Neural progenitor cell (in vitro differentiated cells): ENCODE data around the gene HSPB3. TPM values are rescaled to one million over a fixed set of nuclear protein-coding genes. Genes with fewer than 3 reads are reported as not detected.

ENCODE experiments used
- DNase-seq: peaks from one replicate; pipeline ENCODE4 v3.0.0-alpha.2; 2016; ENCODE audit warnings: low spot score
- H2AFZ ChIP-seq: fragments of 200-600 bp; sonication (generic); replicated peaks from 2 replicates; pipeline ENCODE4 v1.6.1; 2016; ENCODE audit warnings: antibody characterized with exemption
- H3F3A ChIP-seq: fragments of 200-600 bp; sonication (generic); 2 replicates; pipeline ENCODE4 v1.6.1; 2016; ENCODE audit warnings: antibody characterized with exemption, low read depth
- H3K27ac ChIP-seq: fragments of 200-600 bp; sonication (generic); 2 replicates; pipeline ENCODE4 v1.5.1; 2016; ENCODE audit warnings: mild to moderate bottlenecking
- H3K27me3 ChIP-seq: fragments of 200-600 bp; sonication (generic); 2 replicates; pipeline ENCODE4 v1.6.1; 2016; ENCODE audit warnings: mild to moderate bottlenecking, moderate library complexity
- H3K36me3 ChIP-seq: fragments of 200-600 bp; sonication (generic); 2 replicates; pipeline ENCODE4 v1.5.1; 2016
- H3K4me1 ChIP-seq: fragments of 200-600 bp; sonication (generic); 2 replicates; pipeline ENCODE4 v1.6.1; 2016; ENCODE audit warnings: mixed run types
- H3K4me2 ChIP-seq: fragments of 200-600 bp; sonication (generic); 2 replicates; pipeline ENCODE4 v1.6.1; 2016
- H3K4me3 ChIP-seq: fragments of 200-600 bp; sonication (generic); 2 replicates; pipeline ENCODE4 v1.5.1; 2016
- H3K79me2 ChIP-seq: fragments of 200-600 bp; sonication (generic); 2 replicates; pipeline ENCODE4 v1.6.1; 2016; ENCODE audit warnings: low read depth
- H3K9ac ChIP-seq: fragments of 200-600 bp; sonication (generic); 2 replicates; pipeline ENCODE4 v1.6.1; 2016
- H3K9me3 ChIP-seq: fragments of 200-600 bp; sonication (generic); 2 replicates; pipeline ENCODE4 v1.5.1; 2016; ENCODE audit warnings: low read depth
- H4K20me1 ChIP-seq: fragments of 200-600 bp; sonication (generic); 2 replicates; pipeline ENCODE4 v1.6.1; 2016; ENCODE audit warnings: low read depth
- H3K27ac Mint-ChIP-seq: 3 replicates; pipeline ENCODE4 v1.8.0; 2021; ENCODE audit warnings: mixed read lengths
- H3K27me3 Mint-ChIP-seq: 2 replicates; pipeline ENCODE4 v1.8.0; 2022; ENCODE audit warnings: low read depth, mild to moderate bottlenecking, inconsistent platforms, moderate library complexity, mixed read lengths; ENCODE audit not compliant: insufficient read depth
- H3K36me3 Mint-ChIP-seq: 3 replicates; pipeline ENCODE4 v1.8.0; 2021; ENCODE audit warnings: mixed read lengths
- H3K4me1 Mint-ChIP-seq: 3 replicates; pipeline ENCODE4 v1.8.0; 2021; ENCODE audit warnings: mixed read lengths
- H3K4me3 Mint-ChIP-seq: 3 replicates; pipeline ENCODE4 v1.8.0; 2021; ENCODE audit warnings: mild to moderate bottlenecking, moderate library complexity, mixed read lengths
- H3K9me3 Mint-ChIP-seq: 3 replicates; pipeline ENCODE4 v1.8.0; 2020; ENCODE audit warnings: mixed read lengths
- EZH2 ChIP-seq: fragments of 200-600 bp; sonication (generic); IDR thresholded peaks from 2 replicates; pipeline ENCODE4 v1.6.1; 2017; ENCODE audit warnings: antibody characterized with exemption, mild to moderate bottlenecking, moderate library complexity
- EZH2phosphoT487 ChIP-seq: fragments of 200-600 bp; sonication (generic); IDR thresholded peaks from 2 replicates; pipeline ENCODE4 v1.6.1; 2017; ENCODE audit warnings: antibody characterized with exemption
- total RNA-seq: library from RNA; depleted of rRNA; stranded (reverse); fragments of >200 nt; gene quantifications from 2 replicates; pipeline ENCODE4 v1.2.3, GENCODE V29; 2015; ENCODE audit warnings: low replicate concordance
- TF ChIP-seq, protein P1 (sequence below): fragments of 200-600 bp; sonication (generic); IDR thresholded peaks from 2 replicates; pipeline ENCODE4 v1.5.1; 2017; ENCODE audit warnings: antibody characterized with exemption, mild to moderate bottlenecking

Gene HSPB3
- total RNA-seq, 1 donor from 2014 or later: not detected

DNA sequence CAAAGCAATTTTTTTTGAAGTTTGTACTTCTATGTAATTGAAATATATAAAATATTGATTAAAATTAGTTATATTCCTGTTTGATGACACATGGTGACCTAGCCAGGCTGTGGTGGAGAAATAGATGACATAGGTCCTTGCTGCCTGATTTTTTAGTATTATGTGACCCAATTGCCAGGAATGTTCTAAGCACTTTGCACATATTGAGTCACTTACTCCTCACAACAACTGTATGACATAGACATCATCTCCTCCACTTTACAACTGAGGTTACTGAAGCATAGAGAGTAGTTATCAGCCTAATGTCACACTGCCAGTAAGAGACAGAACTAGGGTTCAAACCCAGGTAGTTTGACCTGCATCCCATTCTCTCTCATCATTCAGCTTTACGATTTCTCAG lies 35.8 kb downstream of the HSPB3 start:
- Histone ChIP-seq H3K27ac (no peak overlapping the region), H2AFZ (no peak overlapping the region), H3K9me3 (no peaks in the 10 kb centered on the region), H3K9ac (no peak overlapping the region), H3K4me3 (no peak overlapping the region), H4K20me1 (no peaks in the 10 kb centered on the region), H3K4me1 (no peaks in the 10 kb centered on the region), H3K27me3 (no peaks in the 10 kb centered on the region), H3K79me2 (no peaks in the 10 kb centered on the region), H3F3A (no peaks in the 10 kb centered on the region), H3K4me2 (no peak overlapping the region), H3K36me3 (no peaks in the 10 kb centered on the region)
- DNase-seq: no peak
- no peak for TF ChIP-seq EZH2phosphoT487
- TF ChIP-seq, protein P1, sequence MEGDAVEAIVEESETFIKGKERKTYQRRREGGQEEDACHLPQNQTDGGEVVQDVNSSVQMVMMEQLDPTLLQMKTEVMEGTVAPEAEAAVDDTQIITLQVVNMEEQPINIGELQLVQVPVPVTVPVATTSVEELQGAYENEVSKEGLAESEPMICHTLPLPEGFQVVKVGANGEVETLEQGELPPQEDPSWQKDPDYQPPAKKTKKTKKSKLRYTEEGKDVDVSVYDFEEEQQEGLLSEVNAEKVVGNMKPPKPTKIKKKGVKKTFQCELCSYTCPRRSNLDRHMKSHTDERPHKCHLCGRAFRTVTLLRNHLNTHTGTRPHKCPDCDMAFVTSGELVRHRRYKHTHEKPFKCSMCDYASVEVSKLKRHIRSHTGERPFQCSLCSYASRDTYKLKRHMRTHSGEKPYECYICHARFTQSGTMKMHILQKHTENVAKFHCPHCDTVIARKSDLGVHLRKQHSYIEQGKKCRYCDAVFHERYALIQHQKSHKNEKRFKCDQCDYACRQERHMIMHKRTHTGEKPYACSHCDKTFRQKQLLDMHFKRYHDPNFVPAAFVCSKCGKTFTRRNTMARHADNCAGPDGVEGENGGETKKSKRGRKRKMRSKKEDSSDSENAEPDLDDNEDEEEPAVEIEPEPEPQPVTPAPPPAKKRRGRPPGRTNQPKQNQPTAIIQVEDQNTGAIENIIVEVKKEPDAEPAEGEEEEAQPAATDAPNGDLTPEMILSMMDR: no peak
- no peak for TF ChIP-seq EZH2
- H3K27ac Mint-ChIP-seq: no peak overlapping the region
- no peaks in the 10 kb centered on the region for H3K4me1 Mint-ChIP-seq
- no peaks in the 10 kb centered on the region for H3K27me3 Mint-ChIP-seq
- H3K36me3 Mint-ChIP-seq: no peaks in the 10 kb centered on the region
- no peaks in the 10 kb centered on the region for H3K9me3 Mint-ChIP-seq
- no peak overlapping the region for H3K4me3 Mint-ChIP-seq

DNA sequence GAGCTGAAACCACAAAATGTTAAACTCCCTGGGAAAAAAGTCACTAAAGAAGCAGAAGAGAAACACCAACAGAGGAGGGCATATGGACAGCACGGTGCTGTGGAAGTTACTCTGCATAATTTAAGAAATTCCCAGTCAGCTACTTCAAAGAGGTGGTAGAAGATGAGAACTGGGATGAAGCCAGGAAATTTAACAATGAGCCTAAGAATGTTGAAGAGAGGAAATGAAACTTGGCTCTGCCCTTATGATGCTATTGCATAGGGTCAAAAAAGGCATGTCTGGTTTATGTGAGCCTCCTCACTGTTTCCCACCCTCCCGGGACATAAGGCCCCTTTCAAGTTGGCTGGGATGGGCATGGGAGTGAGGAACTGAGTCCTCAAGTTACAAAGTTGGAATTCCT lies 36.7 kb downstream of the HSPB3 start:
- Histone ChIP-seq H4K20me1 (no peaks in the 10 kb centered on the region), H3K79me2 (no peaks in the 10 kb centered on the region)

DNA sequence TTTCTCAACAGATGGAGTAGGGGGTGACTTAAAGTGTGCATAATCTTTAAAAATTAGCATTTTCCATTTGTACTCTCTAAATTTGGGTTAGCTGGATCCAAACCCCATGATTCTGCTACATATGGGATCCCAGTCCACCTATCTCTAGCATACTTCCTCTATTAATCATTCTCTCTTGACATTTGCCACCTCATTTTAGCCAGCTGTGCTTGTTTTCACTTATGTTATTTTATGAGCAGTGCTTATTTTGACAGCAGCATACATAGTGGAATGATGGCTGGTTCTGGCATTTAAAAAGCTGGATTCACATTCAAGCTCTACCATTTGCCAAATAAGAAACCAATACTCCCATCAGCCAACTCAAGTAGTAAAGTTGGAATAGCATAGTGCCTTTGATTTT lies 39.5 kb downstream of the HSPB3 start:
- DNase-seq: no peak
- Histone ChIP-seq H4K20me1 (no peaks in the 10 kb centered on the region), H3K36me3 (no peaks in the 10 kb centered on the region), H3K9ac (no peak overlapping the region), H3K27me3 (no peaks in the 10 kb centered on the region), H3F3A (no peaks in the 10 kb centered on the region), H3K27ac (no peak overlapping the region), H3K4me1 (no peaks in the 10 kb centered on the region), H3K9me3 (no peaks in the 10 kb centered on the region), H3K79me2 (no peaks in the 10 kb centered on the region), H3K4me2 (no peak overlapping the region), H3K4me3 (no peak overlapping the region), H2AFZ (no peak overlapping the region)
- TF ChIP-seq, protein P1: no peak
- TF ChIP-seq EZH2 (no peak), EZH2phosphoT487 (no peak)
- Mint-ChIP-seq H3K36me3 (no peaks in the 10 kb centered on the region), H3K4me3 (no peak overlapping the region), H3K4me1 (no peaks in the 10 kb centered on the region), H3K27me3 (peaks cover 2% of the 10 kb centered on the region), H3K9me3 (peaks cover 11% of the 10 kb centered on the region), H3K27ac (no peak overlapping the region)

More for the DNA sequence above, 36.7 kb downstream of the HSPB3 start:
- no peaks in the 10 kb centered on the region for H3K36me3 ChIP-seq
- H3F3A ChIP-seq: no peaks in the 10 kb centered on the region
- no peak overlapping the region for H3K4me3 ChIP-seq
- H3K27me3 ChIP-seq: no peaks in the 10 kb centered on the region
- no peak for DNase-seq
- no peak overlapping the region for H3K27ac Mint-ChIP-seq
- no peaks in the 10 kb centered on the region for H3K9me3 ChIP-seq
- no peak overlapping the region for H2AFZ ChIP-seq
- H3K4me2 ChIP-seq: no peak overlapping the region
- no peaks in the 10 kb centered on the region for H3K4me1 Mint-ChIP-seq
- no peaks in the 10 kb centered on the region for H3K9me3 Mint-ChIP-seq
- H3K36me3 Mint-ChIP-seq: no peaks in the 10 kb centered on the region
- no peak for TF ChIP-seq EZH2phosphoT487
- TF ChIP-seq EZH2: no peak
- TF ChIP-seq, protein P1: no peak
- H3K4me3 Mint-ChIP-seq: no peak overlapping the region
- H3K9ac ChIP-seq: no peak overlapping the region
- H3K4me1 ChIP-seq: no peaks in the 10 kb centered on the region
- H3K27me3 Mint-ChIP-seq: no peaks in the 10 kb centered on the region
- no peak overlapping the region for H3K27ac ChIP-seq

Other genes with a start within 250 kb of the HSPB3 start
- 33.0 and 39.1 TPM in 2 replicates for gene ARL15, start 145.1 kb upstream of the HSPB3 start, total RNA-seq
- 17.9 and 20.0 TPM in 2 replicates for gene SNX18, start 62.1 kb downstream of the HSPB3 start, total RNA-seq